ENCODE results near the gene KANK2.

- TF ChIP-seq EZH2 (IDR thresholded peaks at IDR 0.05) = no peak
- TF ChIP-seq POLR2AphosphoS5 (IDR thresholded peaks at IDR 0.05; ENCODE audit: borderline replicate concordance, low read depth, low read length) = no peak
- no peak for TF ChIP-seq FOXP2 (optimal IDR thresholded peaks at IDR 0.05; ENCODE audit: control extremely low read depth, extremely low read length, insufficient read depth)
Observed at GRCh38 chr19:11203194-11204075, 6.1 kb upstream of the KANK2 start.

All from SK-N-MC (cell line).